Activated naive CD8-positive, alpha-beta T cell (primary cell): ENCODE data around the gene ATP9B.
A peak's percentile ranks its signal among the peaks of the same experiment; 100 is the strongest.

Experiments used
- H3K27ac Mint-ChIP-seq: one replicate; pipeline ENCODE4 v1.8.0; 2021; ENCODE audit warnings: mixed read lengths
- H3K27me3 Mint-ChIP-seq: one replicate; pipeline ENCODE4 v1.8.0; 2021; ENCODE audit warnings: mixed read lengths
- H3K36me3 Mint-ChIP-seq: one replicate; pipeline ENCODE4 v1.8.0; 2021; ENCODE audit warnings: mixed read lengths
- H3K4me1 Mint-ChIP-seq: one replicate; pipeline ENCODE4 v1.8.0; 2021; ENCODE audit warnings: low read depth, mixed read lengths
- H3K4me3 Mint-ChIP-seq: one replicate; pipeline ENCODE4 v1.8.0; 2021; ENCODE audit warnings: mild to moderate bottlenecking, mixed read lengths
- H3K9me3 Mint-ChIP-seq: one replicate; pipeline ENCODE4 v1.8.0; 2021; ENCODE audit warnings: low read depth, mixed read lengths

The ATP9B gene

DNA sequence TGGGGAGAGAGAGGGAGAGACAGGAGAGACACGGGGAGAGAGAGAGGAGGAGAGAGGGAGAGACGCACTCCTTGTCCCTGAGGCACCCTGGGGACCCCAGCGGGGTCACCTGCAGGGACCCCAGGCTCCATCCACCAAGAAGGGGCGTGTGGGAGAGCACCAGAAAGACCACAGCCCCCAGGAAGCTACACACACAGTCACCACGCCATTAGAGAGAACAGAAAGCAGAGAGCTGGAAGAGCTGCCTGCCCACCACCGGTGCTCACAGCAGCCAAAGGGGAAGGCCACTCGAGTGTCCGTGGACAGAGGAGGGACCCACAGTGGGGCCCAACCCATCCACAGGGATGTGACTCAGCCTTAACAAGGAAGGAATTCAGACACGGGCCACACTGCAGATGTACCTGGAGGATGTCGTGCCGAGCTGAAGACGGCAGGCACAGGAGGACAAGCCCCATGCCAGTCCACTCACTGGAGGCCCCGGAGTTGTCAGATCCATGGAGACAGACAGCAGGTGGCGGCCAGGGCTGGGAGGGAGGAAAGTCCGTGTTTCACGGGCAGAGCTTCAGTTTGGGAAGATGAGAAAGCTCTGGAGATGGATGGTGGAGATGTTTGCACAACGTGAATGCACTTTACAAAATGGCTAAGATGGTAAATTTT is 315.1 kb downstream of the ATP9B start:
- Mint-ChIP-seq H3K4me1 (peaks cover 22% of the 10 kb centered on the region), H3K4me3 (no peak overlapping the region), H3K27ac (no peak overlapping the region), H3K27me3 (no peaks in the 10 kb centered on the region), H3K36me3 (no peaks in the 10 kb centered on the region), H3K9me3 (no peaks in the 10 kb centered on the region)

DNA sequence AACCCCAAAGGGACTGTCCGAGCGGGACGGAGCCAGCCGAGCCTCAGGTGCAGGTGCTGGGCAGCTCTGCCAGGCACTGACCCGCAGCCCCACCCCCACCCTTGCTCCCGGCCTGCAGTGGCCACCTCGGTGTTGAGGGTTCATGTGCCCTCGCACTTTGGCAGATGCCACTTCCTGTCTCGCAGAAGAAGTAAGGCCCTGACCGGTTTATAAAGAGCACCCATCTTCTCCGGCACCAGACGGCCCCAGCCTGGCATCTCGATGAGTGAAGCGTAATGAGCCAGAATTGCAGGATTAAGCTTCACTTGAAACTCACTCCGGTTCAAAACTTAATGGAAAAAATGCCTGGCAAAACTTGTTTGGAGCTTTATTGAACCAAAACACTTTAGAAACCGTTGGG is 315.6 kb downstream of the ATP9B start:
- H3K9me3 Mint-ChIP-seq, result no peaks in the 10 kb centered on the region
- peaks cover 20% of the 10 kb centered on the region for H3K4me1 Mint-ChIP-seq
- H3K36me3 Mint-ChIP-seq, result no peaks in the 10 kb centered on the region
- H3K4me3 Mint-ChIP-seq, result no peak overlapping the region
- H3K27me3 Mint-ChIP-seq, result no peaks in the 10 kb centered on the region
- H3K27ac Mint-ChIP-seq, result no peak overlapping the region

DNA sequence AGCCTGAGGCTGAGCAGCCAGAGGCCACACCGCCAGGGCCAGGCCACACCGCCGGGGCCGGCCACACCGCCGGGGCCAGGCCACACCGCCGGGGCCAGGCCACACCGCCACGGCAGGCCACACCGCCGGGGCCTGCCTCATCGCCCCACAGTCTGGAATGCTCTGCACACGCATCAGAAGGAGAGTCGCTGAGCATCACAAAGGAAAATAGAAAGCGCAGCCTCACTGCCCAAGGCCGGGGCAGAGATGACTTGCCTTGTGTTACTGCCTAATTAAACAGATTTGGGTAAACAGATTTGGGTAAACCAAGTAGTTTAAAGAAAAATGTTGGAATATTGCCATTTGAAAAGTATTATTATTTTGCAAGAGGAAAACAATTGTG is 316.1 kb downstream of the ATP9B start:
- Mint-ChIP-seq H3K4me1 (peaks cover 22% of the 10 kb centered on the region), H3K36me3 (no peaks in the 10 kb centered on the region), H3K4me3 (no peak overlapping the region), H3K27me3 (no peaks in the 10 kb centered on the region), H3K27ac (no peak overlapping the region), H3K9me3 (no peaks in the 10 kb centered on the region)

DNA sequence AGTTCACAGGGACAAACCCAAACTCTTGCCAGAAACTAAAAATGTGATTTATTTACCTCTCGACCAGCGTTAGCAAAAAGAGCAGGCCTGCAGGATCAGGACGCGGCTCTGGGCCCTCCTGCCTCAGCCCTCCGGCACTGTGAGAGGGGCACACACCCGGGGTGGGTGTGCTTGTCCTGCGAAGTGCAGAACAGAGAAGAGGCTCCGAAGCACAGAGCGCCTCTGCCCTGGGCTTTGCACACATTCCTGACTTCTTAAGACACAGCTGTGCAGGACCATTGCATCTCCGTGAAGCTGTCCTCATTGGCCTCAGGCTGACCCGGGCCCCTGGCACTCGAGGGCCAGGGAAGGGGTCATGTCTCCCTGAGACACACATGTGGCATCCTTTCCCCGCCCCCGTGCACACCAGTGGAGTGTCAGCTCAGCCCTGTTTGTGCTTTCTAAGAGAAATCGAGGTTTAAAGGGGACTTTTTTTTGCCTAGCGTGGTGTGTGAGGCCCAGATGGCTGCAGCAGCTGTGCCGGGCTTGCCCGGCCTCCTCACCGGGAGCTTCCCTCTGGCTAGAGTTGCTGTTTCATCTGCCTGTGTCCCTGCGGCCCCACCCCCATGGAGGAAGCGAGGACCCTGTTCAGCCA is 316.6 kb downstream of the ATP9B start:
- no peaks in the 10 kb centered on the region for H3K9me3 Mint-ChIP-seq
- H3K4me1 Mint-ChIP-seq, result peaks cover 24% of the 10 kb centered on the region
- H3K4me3 Mint-ChIP-seq, result no peak overlapping the region
- no peak overlapping the region for H3K27ac Mint-ChIP-seq
- no peaks in the 10 kb centered on the region for H3K36me3 Mint-ChIP-seq
- H3K27me3 Mint-ChIP-seq, result no peaks in the 10 kb centered on the region

DNA sequence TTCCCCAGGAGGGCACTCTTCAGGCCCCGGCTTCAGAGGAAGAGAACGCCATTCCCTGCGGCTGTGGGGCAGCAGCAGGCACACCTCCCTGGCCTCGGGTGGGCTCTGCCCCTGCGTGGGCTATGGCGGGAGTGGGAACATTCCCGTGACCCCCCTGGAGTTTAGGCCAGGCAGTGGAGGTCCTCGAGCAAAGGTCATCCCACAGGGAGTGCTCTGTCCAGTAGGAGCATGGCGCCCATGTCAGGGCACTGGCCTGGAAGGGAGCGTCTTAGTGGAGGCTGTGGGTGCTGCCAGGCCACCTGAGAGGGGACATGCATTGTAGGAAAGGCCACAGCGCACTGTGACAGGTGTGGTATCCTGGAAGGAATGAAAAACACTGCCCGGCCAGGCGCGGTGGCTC is 317.4 kb downstream of the ATP9B start:
- no peaks in the 10 kb centered on the region for H3K27me3 Mint-ChIP-seq
- no peak overlapping the region for H3K4me3 Mint-ChIP-seq
- H3K27ac Mint-ChIP-seq, result no peak overlapping the region
- no peaks in the 10 kb centered on the region for H3K9me3 Mint-ChIP-seq
- H3K36me3 Mint-ChIP-seq, result no peaks in the 10 kb centered on the region
- H3K4me1 Mint-ChIP-seq, result peaks cover 26% of the 10 kb centered on the region

DNA sequence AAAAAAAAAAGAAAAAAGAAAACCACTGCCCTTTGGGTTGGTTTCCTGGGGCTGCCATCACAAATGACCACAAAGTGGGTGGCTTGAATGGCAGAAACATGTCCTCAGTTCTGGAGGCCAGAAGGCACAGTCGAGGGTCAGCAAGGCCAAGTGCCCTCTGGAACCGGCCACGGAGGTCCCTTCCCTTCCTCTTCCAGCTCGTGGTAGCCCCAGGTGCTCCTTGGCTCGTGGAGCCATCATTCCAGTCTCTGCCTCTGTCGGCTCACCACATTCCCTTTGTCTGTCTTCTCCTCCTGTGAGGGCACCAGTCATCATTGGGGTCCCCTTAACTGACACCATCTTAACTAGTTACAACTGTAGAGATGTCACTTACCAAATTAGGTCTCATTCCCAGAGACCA is 318.0 kb downstream of the ATP9B start:
- Mint-ChIP-seq H3K9me3 (no peaks in the 10 kb centered on the region), H3K4me1 (peaks cover 29% of the 10 kb centered on the region), H3K27me3 (no peaks in the 10 kb centered on the region), H3K27ac (peak overlapping the region; percentile 41), H3K4me3 (no peak overlapping the region), H3K36me3 (no peaks in the 10 kb centered on the region)

DNA sequence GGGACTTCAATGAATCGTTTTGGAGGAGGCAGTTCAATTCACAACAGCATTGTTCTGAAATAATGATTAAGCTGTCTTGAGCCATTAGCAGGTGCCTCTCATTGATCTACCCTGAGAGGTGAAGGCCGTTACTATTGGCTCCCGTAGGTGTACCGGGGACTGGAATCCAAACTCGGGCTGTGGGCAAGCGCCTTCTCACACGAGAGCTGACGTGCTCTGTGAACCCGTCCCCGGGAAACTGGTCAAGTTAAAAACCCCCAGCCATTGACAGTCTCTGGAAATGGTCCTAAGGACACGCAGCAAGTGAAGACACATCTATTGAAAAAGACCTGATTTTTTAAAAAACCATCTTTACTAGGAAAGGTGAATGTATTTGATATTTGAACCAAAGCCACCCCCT is 318.4 kb downstream of the ATP9B start:
- Mint-ChIP-seq H3K4me3 (no peak overlapping the region), H3K27ac (no peak overlapping the region), H3K9me3 (no peaks in the 10 kb centered on the region), H3K4me1 (peaks cover 33% of the 10 kb centered on the region), H3K27me3 (no peaks in the 10 kb centered on the region), H3K36me3 (no peaks in the 10 kb centered on the region)

DNA sequence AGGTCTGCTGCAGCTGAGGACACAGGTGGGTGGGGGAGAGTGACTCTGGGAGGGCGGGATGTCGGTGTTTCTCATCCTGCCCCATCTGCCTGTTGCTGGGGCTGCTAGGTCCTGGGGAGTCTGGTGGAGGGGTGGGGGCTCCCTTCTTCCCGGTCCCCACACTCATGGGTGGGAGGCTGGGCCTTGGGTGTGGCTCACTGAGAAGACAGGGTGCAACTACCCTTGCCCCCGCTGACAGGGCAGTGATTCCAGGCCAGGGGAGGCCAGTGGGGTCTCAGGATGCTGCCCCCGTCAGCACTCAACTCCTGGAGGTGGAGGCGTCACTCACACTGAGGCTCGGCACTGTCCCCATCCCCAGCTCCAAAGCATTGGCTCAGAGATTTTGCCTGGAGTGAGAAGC is 318.8 kb downstream of the ATP9B start:
- H3K4me3 Mint-ChIP-seq, result no peak overlapping the region
- H3K27ac Mint-ChIP-seq, result no peak overlapping the region
- peaks cover 37% of the 10 kb centered on the region for H3K4me1 Mint-ChIP-seq
- no peaks in the 10 kb centered on the region for H3K9me3 Mint-ChIP-seq
- no peaks in the 10 kb centered on the region for H3K27me3 Mint-ChIP-seq
- no peaks in the 10 kb centered on the region for H3K36me3 Mint-ChIP-seq

DNA sequence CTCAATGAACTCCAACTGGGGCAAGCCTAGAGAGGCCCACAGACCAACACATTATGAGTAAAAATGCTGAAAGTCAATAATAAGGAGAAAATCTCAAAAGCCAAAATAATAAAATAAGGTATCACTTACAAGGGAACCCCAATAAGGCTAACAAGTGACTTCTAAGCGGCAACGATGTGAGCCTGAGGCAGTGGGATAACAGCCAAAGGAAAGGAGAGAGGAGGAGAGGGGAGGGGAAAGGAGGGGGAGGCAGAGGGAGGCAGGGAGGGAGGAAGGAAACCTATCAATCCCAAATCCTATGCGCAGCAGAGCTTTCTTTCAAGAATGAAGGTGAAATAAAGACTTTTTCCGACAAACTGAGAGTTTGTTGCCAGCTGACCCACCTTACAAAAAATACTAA is 320.5 kb downstream of the ATP9B start:
- Mint-ChIP-seq H3K27ac (no peak overlapping the region), H3K4me3 (no peak overlapping the region), H3K9me3 (no peaks in the 10 kb centered on the region), H3K4me1 (peaks cover 41% of the 10 kb centered on the region), H3K27me3 (no peaks in the 10 kb centered on the region), H3K36me3 (no peaks in the 10 kb centered on the region)

DNA sequence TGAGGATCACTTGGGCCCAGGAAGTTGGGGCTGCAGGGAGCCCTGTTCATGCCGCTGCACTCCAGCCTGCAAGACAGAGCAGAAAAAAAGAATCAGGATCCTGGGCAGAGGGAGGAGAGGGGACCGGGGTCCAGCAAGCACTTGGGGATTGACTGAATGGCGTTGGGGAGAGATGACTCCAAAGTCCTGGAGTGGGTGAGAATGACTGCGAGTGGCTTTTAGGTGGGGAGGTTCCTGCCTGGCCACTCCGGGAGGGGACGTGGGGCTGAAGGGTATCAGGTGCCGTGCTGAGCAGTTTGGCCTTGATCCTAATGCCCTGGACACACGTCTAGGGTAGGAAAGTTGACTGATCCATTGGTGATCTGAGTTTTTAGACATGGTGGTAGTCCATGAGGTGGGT is 323.0 kb downstream of the ATP9B start:
- Mint-ChIP-seq H3K27ac (peak overlapping the region; percentile 75), H3K4me3 (peak overlapping the region; percentile 78), H3K9me3 (no peaks in the 10 kb centered on the region), H3K27me3 (no peaks in the 10 kb centered on the region), H3K36me3 (no peaks in the 10 kb centered on the region), H3K4me1 (peaks cover 43% of the 10 kb centered on the region)

DNA sequence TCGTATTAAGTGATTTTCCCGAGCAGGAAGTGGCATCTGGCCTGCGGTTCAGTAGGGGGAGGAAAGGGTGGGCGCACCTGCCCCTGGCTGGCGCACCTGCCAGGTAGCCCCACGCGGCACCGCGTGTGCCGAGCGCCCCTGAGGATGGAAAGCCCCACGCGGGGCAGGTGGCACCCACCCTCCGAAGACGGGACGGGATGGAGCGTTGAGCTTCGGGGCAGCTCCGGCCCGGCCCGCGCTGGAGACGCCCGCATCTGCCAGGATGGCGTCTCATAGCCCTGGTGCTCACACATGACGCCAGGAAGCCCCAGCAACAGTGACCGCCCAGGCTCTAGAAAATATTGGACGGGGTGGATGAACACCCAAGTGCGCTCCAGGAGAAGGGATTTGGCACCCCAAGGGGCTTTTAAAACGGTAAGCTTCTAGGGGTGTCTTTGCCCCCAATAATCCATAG is 324.0 kb downstream of the ATP9B start:
- no peaks in the 10 kb centered on the region for H3K36me3 Mint-ChIP-seq
- H3K27me3 Mint-ChIP-seq, result no peaks in the 10 kb centered on the region
- H3K9me3 Mint-ChIP-seq, result no peaks in the 10 kb centered on the region
- H3K4me1 Mint-ChIP-seq, result peaks cover 35% of the 10 kb centered on the region
- H3K4me3 Mint-ChIP-seq, result peak overlapping the region; percentile 89
- H3K27ac Mint-ChIP-seq, result peak overlapping the region; percentile 81

DNA sequence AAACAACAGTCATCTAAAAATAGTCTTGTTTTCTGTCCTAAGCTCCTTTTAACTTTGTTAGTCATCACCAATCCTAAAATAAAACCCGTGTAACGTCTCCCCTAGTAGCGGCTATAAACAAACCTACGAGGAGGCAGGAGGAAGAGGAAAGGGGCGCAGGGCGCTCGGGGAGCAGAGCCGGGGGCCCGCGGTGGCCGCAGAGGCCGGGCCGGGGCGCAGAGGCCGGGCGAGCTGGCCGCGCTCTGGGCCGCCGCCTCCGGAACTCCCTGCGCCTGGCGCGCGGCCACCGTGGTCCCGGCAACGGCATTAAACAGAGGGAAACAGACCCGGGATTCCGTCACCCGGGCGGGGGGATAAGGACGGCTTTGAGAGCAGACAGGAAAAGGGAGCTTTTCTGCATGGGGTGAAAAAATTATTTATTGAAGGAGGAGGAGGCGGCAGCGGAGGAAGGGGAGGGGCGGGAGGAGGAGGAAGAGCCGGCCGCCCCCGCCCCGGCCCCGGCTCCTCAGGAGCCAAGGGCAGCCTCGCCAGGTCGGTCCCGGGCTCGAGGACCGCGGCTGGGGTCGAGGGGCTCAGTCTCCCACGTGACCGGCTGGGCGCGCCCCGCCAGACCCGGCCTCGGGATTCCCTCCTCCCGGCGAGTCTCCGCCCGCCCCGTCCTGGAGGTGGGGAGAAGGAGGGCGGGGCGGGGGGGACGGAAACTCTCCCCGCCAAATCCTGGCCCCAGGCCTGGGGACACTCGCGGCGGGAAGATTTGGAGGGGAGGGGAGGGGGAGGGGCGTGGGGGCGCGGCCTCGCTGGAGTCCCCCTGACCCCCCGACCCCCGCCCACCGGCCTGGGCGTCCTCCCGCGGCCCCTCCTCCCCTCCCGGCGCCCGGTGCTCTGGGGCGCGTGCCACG is 324.7 kb downstream of the ATP9B start:
- Mint-ChIP-seq H3K4me3 (peak overlapping the region; percentile 89), H3K36me3 (peaks cover 1% of the 10 kb centered on the region), H3K27ac (peak overlapping the region; percentile 81), H3K4me1 (peaks cover 34% of the 10 kb centered on the region), H3K9me3 (no peaks in the 10 kb centered on the region), H3K27me3 (no peaks in the 10 kb centered on the region)

DNA sequence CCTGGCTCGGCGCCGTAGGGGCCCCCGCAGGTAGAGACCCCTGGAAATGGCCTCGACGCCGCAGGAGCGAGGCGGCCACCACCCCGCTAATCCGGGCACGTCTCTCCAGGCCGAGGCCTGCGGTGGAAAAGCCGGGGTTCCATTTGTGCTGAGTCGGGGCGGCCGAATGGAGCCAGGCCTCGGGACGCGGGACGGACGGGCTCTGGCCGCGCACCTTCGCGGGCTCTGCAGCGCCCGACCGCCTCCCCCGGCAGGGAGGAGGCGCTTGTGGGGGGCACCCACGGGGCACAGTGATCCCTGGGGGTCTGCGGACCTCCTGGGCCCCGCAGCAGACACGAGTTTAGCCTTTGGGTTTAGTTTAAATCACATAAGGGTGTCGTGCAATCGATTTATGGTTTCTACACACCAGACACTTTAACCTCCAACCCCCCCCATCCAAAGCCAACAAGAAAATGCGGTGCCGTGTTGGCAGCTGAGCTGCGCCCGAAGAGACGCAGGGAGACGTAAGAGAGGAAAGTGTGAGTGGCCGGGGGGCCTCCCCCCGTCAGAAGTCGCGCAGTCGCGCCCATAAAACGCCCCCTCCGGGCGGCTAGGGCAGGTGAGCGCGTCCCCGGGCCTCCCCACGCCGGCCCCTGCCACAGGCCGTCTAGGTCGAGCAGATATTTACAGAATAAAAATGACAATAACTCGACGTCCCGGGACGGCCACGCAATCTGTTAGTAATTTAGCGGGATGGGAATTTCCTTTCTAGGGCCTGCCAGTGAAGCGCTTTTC is 325.5 kb downstream of the ATP9B start:
- H3K4me1 Mint-ChIP-seq, result peaks cover 32% of the 10 kb centered on the region
- H3K36me3 Mint-ChIP-seq, result peaks cover 3% of the 10 kb centered on the region
- no peaks in the 10 kb centered on the region for H3K27me3 Mint-ChIP-seq
- peak overlapping the region; percentile 87 for H3K4me3 Mint-ChIP-seq
- H3K27ac Mint-ChIP-seq, result peak overlapping the region; percentile 81
- no peaks in the 10 kb centered on the region for H3K9me3 Mint-ChIP-seq

DNA sequence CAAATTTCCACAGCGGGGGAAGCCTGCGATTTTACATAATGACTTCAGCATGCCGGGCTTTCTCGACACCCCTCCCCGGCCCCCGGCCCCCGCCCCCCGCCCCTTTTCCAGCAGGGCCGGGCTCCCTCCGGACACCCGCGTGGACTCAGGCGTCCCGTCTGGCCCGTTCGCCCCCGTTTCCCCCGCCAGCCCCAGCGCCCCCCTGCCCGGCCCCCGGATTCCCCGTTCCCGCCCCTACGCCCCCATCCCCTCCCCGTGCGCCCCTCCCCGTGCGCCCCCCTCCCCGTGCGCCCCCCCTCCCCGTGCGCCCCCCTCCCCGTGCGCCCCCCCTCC is 326.1 kb downstream of the ATP9B start:
- Mint-ChIP-seq H3K36me3 (peaks cover 3% of the 10 kb centered on the region), H3K27ac (peak overlapping the region; percentile 81), H3K4me1 (peaks cover 31% of the 10 kb centered on the region), H3K9me3 (no peaks in the 10 kb centered on the region), H3K4me3 (peak overlapping the region; percentile 87), H3K27me3 (no peaks in the 10 kb centered on the region)
